H1 (cell line): ENCODE results near the gene STX5. TPM values are rescaled to one million over a fixed set of nuclear protein-coding genes. Genes with fewer than 3 reads are reported as not detected.

Experiments
- CTCF ChIA-PET: fragments of 300-600 bp; sonication (Branson Sonifier 250); formaldehyde crosslinking; loops from one replicate; lab custom pipeline; 2021; ENCODE audit not compliant: partially characterized antibody; lab: Charles Lee
- POLR2A ChIA-PET: fragments of 300-600 bp; sonication (Branson Sonifier 250); formaldehyde crosslinking; loops from one replicate; lab custom pipeline; 2021; ENCODE audit warnings: inconsistent platforms; ENCODE audit not compliant: partially characterized antibody; lab: Charles Lee
- DNase-seq, 2 experiments: peaks; one replicate each; pipeline versions ENCODE4 v3.0.0 to v3.0.0-alpha.2; 2010 to 2022; ENCODE audit warnings: low spot score in 2 of 2, low read depth in 1 of 2, mixed read lengths in 1 of 2
- FAIRE-seq: peaks from 2 replicates; lab custom pipeline; 2011; peaks lifted over from hg19 to GRCh38; lab: Jason Lieb, UNC
- H2AFZ ChIP-seq: 2 replicates; pipeline ENCODE4 v1.8.1; 2012; ENCODE audit warnings: low read length, inconsistent platforms
- H2AK5ac ChIP-seq: 2 replicates; pipeline ENCODE4 v1.6.1; 2013; ENCODE audit warnings: low read depth, low read length
- H2BK120ac ChIP-seq: replicated peaks from 2 replicates; pipeline ENCODE3; 2013; ENCODE audit warnings: low read depth, low read length, inconsistent platforms
- H2BK12ac ChIP-seq: 2 replicates; pipeline ENCODE4 v1.6.1; 2013; ENCODE audit warnings: low read depth, low read length
- H2BK15ac ChIP-seq: 2 replicates; pipeline ENCODE4 v1.6.1; 2013; ENCODE audit warnings: low read length
- H2BK20ac ChIP-seq: 2 replicates; pipeline ENCODE4 v1.6.1; 2013; ENCODE audit warnings: low read length
- H2BK5ac ChIP-seq: 2 replicates; pipeline ENCODE4 v1.6.1; 2013; ENCODE audit warnings: low read depth, low read length
- H3K14ac ChIP-seq: 2 replicates; pipeline ENCODE4 v1.6.1; 2013; ENCODE audit warnings: inconsistent platforms; ENCODE audit not compliant: insufficient read length
- H3K18ac ChIP-seq: 2 replicates; pipeline ENCODE4 v1.6.1; 2013; ENCODE audit warnings: low read length; ENCODE audit errors: extremely low read depth
- H3K23ac ChIP-seq: 2 replicates; pipeline ENCODE4 v1.6.1; 2013; ENCODE audit warnings: inconsistent platforms; ENCODE audit not compliant: insufficient read length
- H3K23me2 ChIP-seq: 2 replicates; pipeline ENCODE4 v1.6.1; 2013; ENCODE audit warnings: low read depth, low read length
- H3K27ac ChIP-seq: 2 replicates; pipeline ENCODE4 v1.6.1; 2011; ENCODE audit warnings: low read depth, low read length, inconsistent platforms
- H3K27me3 ChIP-seq, 4 experiments: replicated peaks in 1 of 4; 1 replicate in 1 of 4; 2 replicates in 3 of 4; pipeline versions ENCODE4 v1.6.1 to v1.8.1; 2011 to 2013; ENCODE audit warnings: low read length in 3 of 4, mild to moderate bottlenecking in 3 of 4, inconsistent platforms in 2 of 4, mixed read lengths in 2 of 4, moderate library complexity in 1 of 4; ENCODE audit not compliant: control insufficient read depth in 3 of 4, insufficient read depth in 3 of 4; ENCODE audit errors: extremely low read depth in 1 of 4
- H3K36me3 ChIP-seq, 4 experiments: 2 replicates each; pipeline versions ENCODE4 v1.6.1 to v1.8.1; 2011 to 2013; ENCODE audit warnings: mild to moderate bottlenecking in 4 of 4, low read length in 3 of 4, moderate library complexity in 2 of 4, control low read depth in 1 of 4, inconsistent platforms in 1 of 4; ENCODE audit not compliant: insufficient read depth in 4 of 4, control insufficient read depth in 2 of 4
- H3K4ac ChIP-seq: replicated peaks from 2 replicates; pipeline ENCODE3; 2013; ENCODE audit warnings: low read length, low read depth, mixed read lengths, inconsistent platforms; ENCODE audit not compliant: insufficient read length
- H3K4me1 ChIP-seq, 4 experiments: replicated peaks in 1 of 4; 1 replicate in 1 of 4; 2 replicates in 3 of 4; pipeline versions ENCODE4 v1.6.1 to v1.8.1; 2011 to 2013; ENCODE audit warnings: low read length in 3 of 4, inconsistent platforms in 2 of 4, mixed read lengths in 1 of 4; ENCODE audit not compliant: insufficient read depth in 4 of 4, control insufficient read depth in 3 of 4
- H3K4me2 ChIP-seq, 2 experiments: 2 replicates each; pipeline versions ENCODE4 v1.6.1 to v1.8.1; 2011 to 2013; ENCODE audit warnings: low read depth in 2 of 2, low read length in 2 of 2, control low read depth in 1 of 2, inconsistent platforms in 1 of 2, mild to moderate bottlenecking in 1 of 2; ENCODE audit not compliant: insufficient read depth in 1 of 2
- H3K4me3 ChIP-seq, 4 experiments: fragments of 200-600, 300-600 bp in 1 of 4; sonication (generic), shearing (Covaris generic), sonication (Bioruptor Twin) in 1 of 4; 2 replicates each; pipeline versions ENCODE4 v1.5.1 to v1.8.1; 2011 to 2016; ENCODE audit warnings: low read length in 4 of 4, low read depth in 3 of 4, control low read depth in 2 of 4, inconsistent platforms in 2 of 4, mild to moderate bottlenecking in 2 of 4, mixed read lengths in 1 of 4, moderate library complexity in 1 of 4; ENCODE audit not compliant: insufficient read depth in 2 of 4; ENCODE audit errors: extremely low read depth in 1 of 4
- H3K56ac ChIP-seq: replicated peaks from 2 replicates; pipeline ENCODE3; 2013; ENCODE audit warnings: low read depth, mild to moderate bottlenecking, mixed read lengths, low read length, inconsistent platforms; ENCODE audit not compliant: insufficient read length
- H3K79me1 ChIP-seq: 2 replicates; pipeline ENCODE4 v1.6.1; 2013; ENCODE audit warnings: low read depth, low read length, control low read depth
- H3K79me2 ChIP-seq, 2 experiments: 2 replicates each; pipeline versions ENCODE4 v1.6.1 to v1.8.1; 2012 to 2013; ENCODE audit warnings: low read length in 2 of 2, mild to moderate bottlenecking in 2 of 2, inconsistent platforms in 1 of 2; ENCODE audit not compliant: insufficient read depth in 2 of 2, control insufficient read depth in 1 of 2
- H3K9ac ChIP-seq, 4 experiments: replicated peaks in 1 of 4; 1 replicate in 1 of 4; 2 replicates in 3 of 4; pipeline versions ENCODE4 v1.6.1 to v1.8.1; 2011 to 2013; ENCODE audit warnings: low read depth in 3 of 4, low read length in 3 of 4, control low read depth in 2 of 4, mild to moderate bottlenecking in 2 of 4, moderate library complexity in 2 of 4, inconsistent platforms in 1 of 4; ENCODE audit errors: extremely low read depth in 1 of 4
- H3K9me3 ChIP-seq, 2 experiments: 2 replicates each; pipeline versions ENCODE4 v1.6.1 to v1.8.1; 2012 to 2013; ENCODE audit warnings: mild to moderate bottlenecking in 2 of 2, moderate library complexity in 2 of 2, control low read depth in 1 of 2, inconsistent platforms in 1 of 2, low read depth in 1 of 2, low read length in 1 of 2, mixed read lengths in 1 of 2; ENCODE audit not compliant: insufficient read depth in 2 of 2
- H4K20me1 ChIP-seq, 2 experiments: replicated peaks in 1 of 2; 2 replicates each; pipeline versions ENCODE3 to v1.8.1; 2011 to 2013; ENCODE audit warnings: inconsistent platforms in 2 of 2, low read length in 2 of 2, mild to moderate bottlenecking in 1 of 2; ENCODE audit not compliant: insufficient read depth in 2 of 2, control insufficient read depth in 1 of 2
- H4K5ac ChIP-seq: 2 replicates; pipeline ENCODE4 v1.6.1; 2013; ENCODE audit warnings: low read length, low read depth, mixed read lengths, inconsistent platforms; ENCODE audit not compliant: insufficient read length
- H4K8ac ChIP-seq: 2 replicates; pipeline ENCODE4 v1.8.0; 2013; ENCODE audit warnings: mild to moderate bottlenecking, moderate library complexity, low read length, inconsistent platforms; ENCODE audit not compliant: insufficient read depth; ENCODE audit errors: extremely low read depth
- H4K91ac ChIP-seq: replicated peaks from 2 replicates; pipeline ENCODE3; 2013; ENCODE audit warnings: low read length, mixed read lengths, inconsistent platforms; ENCODE audit not compliant: insufficient read length
- ASH2L ChIP-seq: fragments of 200-600, 300-600 bp; sonication (generic); IDR thresholded peaks from one replicate; pipeline ENCODE4 v1.7.1; 2017; ENCODE audit warnings: low read length
- BCL11A ChIP-seq, 2 experiments: IDR thresholded peaks; one replicate each; pipeline ENCODE4 v1.6.1; 2011; ENCODE audit warnings: low read depth in 2 of 2, low read length in 2 of 2, mild to moderate bottlenecking in 2 of 2
- BRCA1 ChIP-seq: IDR thresholded peaks from 2 replicates; pipeline ENCODE4 v1.6.1; 2012; ENCODE audit warnings: low read depth, low read length, improper control_type of control experiment
- CEBPB ChIP-seq: IDR thresholded peaks from 2 replicates; pipeline ENCODE4 v1.6.1; 2012; ENCODE audit warnings: low read depth, low read length
- HDAC6 ChIP-seq: IDR thresholded peaks from one replicate; pipeline ENCODE4 v1.7.1; 2012; ENCODE audit warnings: low read depth, mild to moderate bottlenecking, inconsistent platforms, low read length, moderate library complexity
- NANOG ChIP-seq: IDR thresholded peaks from 2 replicates; pipeline ENCODE4 v1.6.1; 2011; ENCODE audit warnings: low read length, low read depth, mild to moderate bottlenecking, inconsistent platforms; ENCODE audit not compliant: insufficient read depth, poor library complexity, severe bottlenecking
- POU5F1 ChIP-seq: IDR thresholded peaks from 2 replicates; pipeline ENCODE4 v1.6.1; 2011; ENCODE audit warnings: low read depth, mild to moderate bottlenecking, low read length, moderate library complexity
- RAD21 ChIP-seq, 2 experiments: IDR thresholded peaks in 1 of 2; conservative IDR thresholded peaks in 1 of 2; 2 replicates each; pipeline ENCODE4 v1.6.1; 2011; ENCODE audit warnings: low read depth in 2 of 2, low read length in 2 of 2, improper control_type of control experiment in 1 of 2, inconsistent platforms in 1 of 2, mild to moderate bottlenecking in 1 of 2, moderate library complexity in 1 of 2
- RBBP5 ChIP-seq: IDR thresholded peaks from 2 replicates; pipeline ENCODE4 v1.7.1; 2012; ENCODE audit warnings: low read depth, mild to moderate bottlenecking, inconsistent platforms, low read length, moderate library complexity, borderline replicate concordance
- RFX5 ChIP-seq: IDR thresholded peaks from 2 replicates; pipeline ENCODE4 v1.6.1; 2011; ENCODE audit warnings: low read depth, low read length, improper control_type of control experiment, borderline replicate concordance
- RXRA ChIP-seq: IDR thresholded peaks from 2 replicates; pipeline ENCODE4 v1.6.1; 2011; ENCODE audit warnings: low read depth, mild to moderate bottlenecking, low read length, moderate library complexity; ENCODE audit not compliant: insufficient read depth
- TAF7 ChIP-seq: optimal IDR thresholded peaks from 2 replicates; pipeline ENCODE3; 2011; ENCODE audit warnings: low read depth, mild to moderate bottlenecking, inconsistent platforms, low read length, moderate library complexity, borderline replicate concordance
- WGBS, 2 experiments: shearing (Covaris generic) in 1 of 2; methylation state at CpG; one replicate each; pipeline versions ENCODE4 v1.1.6 to v1.1.7; 2013 to 2015; ENCODE audit warnings: low lambda C conversion rate in 2 of 2, mixed read lengths in 2 of 2, inconsistent platforms in 1 of 2, low coverage in 1 of 2, missing lambda C conversion rate in 1 of 2; ENCODE audit not compliant: insufficient replicate concordance in 2 of 2, insufficient coverage in 1 of 2, insufficient read length in 1 of 2; ENCODE audit errors: extremely low coverage in 1 of 2, missing lambda C conversion rate in 1 of 2; 5-methylcytosine and 5-hydroxymethylcytosine counted together
- polyA plus RNA-seq, 7 experiments: library from polyadenylated mRNA; depleted of rRNA in 3 of 7; stranded (reverse) in 5 of 7; unstranded in 2 of 7; fragments of >200 nt in 5 of 7; fragments of 200-250 nt in 2 of 7; gene quantifications; 1 replicate in 5 of 7; 2 replicates in 1 of 7; 4 replicates in 1 of 7; pipeline versions ENCODE4 v1.2.1 to v1.2.3, GENCODE V29; 2011 to 2013; ENCODE audit warnings: missing spikeins in 2 of 7, mixed read lengths in 2 of 7
- total RNA-seq: library from RNA; stranded (reverse); fragmentation: NEBNext Ultra II Directional; extraction: Animal tissue kit (Norgen Biotek cat#: 25700); gene quantifications from 2 replicates; pipeline ENCODE4 v1.2.1, GENCODE V29; 2021

STX5 gene
- total and polyA plus RNA-seq, 2 of the 8 experiments (the other 6 are each of a cell fraction or from before 2014, with no cell fraction given) = 24.2 to 28.5 TPM

GRCh38 chr11:62775646-62776045 lies 56.2 kb downstream of the STX5 start:
- no peak overlapping the region for H3K18ac ChIP-seq
- no peak overlapping the region for H3K4me2 ChIP-seq
- H3K79me2 ChIP-seq = peaks cover 0 to 19% of the 10 kb centered on the region in 2 experiments; a peak in 2 of 4 replicates
- no peak overlapping the region for H2BK5ac ChIP-seq
- no peaks in the 10 kb centered on the region for H3K27me3 ChIP-seq
- no peak overlapping the region for H4K5ac ChIP-seq
- peaks cover 9 to 23% (median 13%) of the 10 kb centered on the region in 4 experiments; a peak in 7 of 8 replicates for H3K36me3 ChIP-seq
- no peak overlapping the region for H3K4me3 ChIP-seq
- H4K8ac ChIP-seq = no peak overlapping the region
- no peak overlapping the region for H2BK12ac ChIP-seq
- FAIRE-seq = no peak
- no peak overlapping the region; a peak in 1 of 7 replicates for H3K9ac ChIP-seq
- POLR2A ChIA-PET = interaction anchor here (0.9 to 3.9 kb wide), 12 partner anchors 11 to 110 kb away, joined by 3 to 22 read pairs (median 6); partner anchors contain the start of genes BSCL2, C11orf98, CSKMT and GNG3
- no peak overlapping the region for H2BK15ac ChIP-seq
- no peak overlapping the region for H2BK20ac ChIP-seq
- WGBS, 2 experiments = 98% methylated on average over 17 of the region's 17 CpGs; no CpG with 5 or more reads in 1 of the 2 experiments
- peaks cover under 1% of the 10 kb centered on the region for H3K23me2 ChIP-seq
- H3K4me1 ChIP-seq = peaks cover 0 to 2% (median 1%) of the 10 kb centered on the region in 4 experiments; a peak in 6 of 7 replicates
- H3K56ac ChIP-seq = no peak overlapping the region
- no peak overlapping the region for H2AK5ac ChIP-seq
- no peak overlapping the region for H3K14ac ChIP-seq
- H3K23ac ChIP-seq = no peak overlapping the region
- TF ChIP-seq BCL11A (IDR thresholded peaks at IDR 0.05; ENCODE audit: low read depth in 2 of 2, low read length in 2 of 2) (no peak), ASH2L (no peak), HDAC6 (no peak), RBBP5 (no peak), RFX5 (no peak), TAF7 (no peak), BRCA1 (no peak), NANOG (no peak), RXRA (no peak), RAD21 (IDR thresholded peaks at IDR 0.05 in 1 of 2, conservative IDR thresholded peaks at IDR 0.05 in 1 of 2; ENCODE audit: low read depth in 2 of 2, low read length in 2 of 2) (no peak), CEBPB (no peak), POU5F1 (no peak)
- TF ChIP-seq, all 59 proteins: peak for 0
- CTCF ChIA-PET = interaction anchor here (0.8 to 10.2 kb wide), 5 partner anchors 12 to 187 kb away, joined by 3 to 94 read pairs (median 4); partner anchors contain the start of genes STX5 and TMEM179B
- peaks cover 6% of the 10 kb centered on the region; the same call in 1 of the 2 replicates for H3K79me1 ChIP-seq
- H2AFZ ChIP-seq = no peak overlapping the region
- no peak overlapping the region for H4K91ac ChIP-seq
- H3K4ac ChIP-seq = no peak overlapping the region
- no peak for DNase-seq
- no peak overlapping the region for H2BK120ac ChIP-seq
- no peak overlapping the region for H3K27ac ChIP-seq
- peaks cover 0 to 3% of the 10 kb centered on the region in 2 experiments for H4K20me1 ChIP-seq
- H3K9me3 ChIP-seq = no peaks in the 10 kb centered on the region
